ENCODE results near the gene TMEM238.

TMEM238 gene

GRCh38 chr19:55391702-55392615, 7.9 kb upstream of the TMEM238 start:
- Histone ChIP-seq H3K27me3 (no peaks in the 10 kb centered on the region), H3K4me1 (peaks cover 4% of the 10 kb centered on the region), H3K4me3 (ENCODE audit: low read depth, low read length) (no peak overlapping the region), H3K9me3 (no peaks in the 10 kb centered on the region), H3K36me3 (peaks cover 47% of the 10 kb centered on the region)
- no peak for DNase-seq
- TF ChIP-seq, protein P1, sequence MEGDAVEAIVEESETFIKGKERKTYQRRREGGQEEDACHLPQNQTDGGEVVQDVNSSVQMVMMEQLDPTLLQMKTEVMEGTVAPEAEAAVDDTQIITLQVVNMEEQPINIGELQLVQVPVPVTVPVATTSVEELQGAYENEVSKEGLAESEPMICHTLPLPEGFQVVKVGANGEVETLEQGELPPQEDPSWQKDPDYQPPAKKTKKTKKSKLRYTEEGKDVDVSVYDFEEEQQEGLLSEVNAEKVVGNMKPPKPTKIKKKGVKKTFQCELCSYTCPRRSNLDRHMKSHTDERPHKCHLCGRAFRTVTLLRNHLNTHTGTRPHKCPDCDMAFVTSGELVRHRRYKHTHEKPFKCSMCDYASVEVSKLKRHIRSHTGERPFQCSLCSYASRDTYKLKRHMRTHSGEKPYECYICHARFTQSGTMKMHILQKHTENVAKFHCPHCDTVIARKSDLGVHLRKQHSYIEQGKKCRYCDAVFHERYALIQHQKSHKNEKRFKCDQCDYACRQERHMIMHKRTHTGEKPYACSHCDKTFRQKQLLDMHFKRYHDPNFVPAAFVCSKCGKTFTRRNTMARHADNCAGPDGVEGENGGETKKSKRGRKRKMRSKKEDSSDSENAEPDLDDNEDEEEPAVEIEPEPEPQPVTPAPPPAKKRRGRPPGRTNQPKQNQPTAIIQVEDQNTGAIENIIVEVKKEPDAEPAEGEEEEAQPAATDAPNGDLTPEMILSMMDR (IDR thresholded peaks at IDR 0.05; ENCODE audit: low read depth, low read length) = no peak

- H3K4me1 ChIP-seq = peaks cover 4% of the 10 kb centered on the region
- H3K36me3 ChIP-seq = peaks cover 54% of the 10 kb centered on the region
- DNase-seq = no peak
- no peaks in the 10 kb centered on the region for H3K9me3 ChIP-seq
- H3K27me3 ChIP-seq = no peaks in the 10 kb centered on the region
- H3K4me3 ChIP-seq (ENCODE audit: low read depth, low read length) = no peak overlapping the region
- TF ChIP-seq, protein P1 (IDR thresholded peaks at IDR 0.05; ENCODE audit: low read depth, low read length) = no peak
Observed at GRCh38 chr19:55391191-55391670, 7.1 kb upstream of the TMEM238 start.

DNA sequence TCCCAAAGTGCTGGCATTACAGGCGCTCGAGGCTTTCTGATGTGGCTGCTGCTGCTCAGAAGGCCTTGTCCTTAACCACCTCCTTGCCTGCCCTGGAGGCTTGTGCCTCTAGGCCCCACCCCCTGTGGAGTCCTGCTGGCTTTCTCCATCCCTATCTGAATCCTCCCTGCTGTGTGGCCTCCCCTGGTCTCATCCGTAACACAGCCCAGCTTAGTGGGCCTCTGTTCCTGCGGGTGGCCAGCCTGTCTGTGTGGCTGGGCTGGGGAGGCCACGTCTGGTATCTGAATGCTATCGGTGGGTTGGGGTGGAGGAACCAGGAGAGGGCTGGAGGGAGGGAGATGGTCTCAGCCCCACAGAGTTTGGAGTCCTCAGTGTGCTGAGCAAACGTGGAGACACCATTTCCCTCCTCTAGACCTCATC, 6.4 kb upstream of the TMEM238 start:
- Histone ChIP-seq H3K27me3 (no peaks in the 10 kb centered on the region), H3K4me1 (peaks cover 4% of the 10 kb centered on the region), H3K4me3 (ENCODE audit: low read depth, low read length) (no peak overlapping the region), H3K9me3 (no peaks in the 10 kb centered on the region), H3K36me3 (peaks cover 57% of the 10 kb centered on the region)
- DNase-seq = no peak
- TF ChIP-seq, protein P1 (IDR thresholded peaks at IDR 0.05; ENCODE audit: low read depth, low read length) = no peak

DNA sequence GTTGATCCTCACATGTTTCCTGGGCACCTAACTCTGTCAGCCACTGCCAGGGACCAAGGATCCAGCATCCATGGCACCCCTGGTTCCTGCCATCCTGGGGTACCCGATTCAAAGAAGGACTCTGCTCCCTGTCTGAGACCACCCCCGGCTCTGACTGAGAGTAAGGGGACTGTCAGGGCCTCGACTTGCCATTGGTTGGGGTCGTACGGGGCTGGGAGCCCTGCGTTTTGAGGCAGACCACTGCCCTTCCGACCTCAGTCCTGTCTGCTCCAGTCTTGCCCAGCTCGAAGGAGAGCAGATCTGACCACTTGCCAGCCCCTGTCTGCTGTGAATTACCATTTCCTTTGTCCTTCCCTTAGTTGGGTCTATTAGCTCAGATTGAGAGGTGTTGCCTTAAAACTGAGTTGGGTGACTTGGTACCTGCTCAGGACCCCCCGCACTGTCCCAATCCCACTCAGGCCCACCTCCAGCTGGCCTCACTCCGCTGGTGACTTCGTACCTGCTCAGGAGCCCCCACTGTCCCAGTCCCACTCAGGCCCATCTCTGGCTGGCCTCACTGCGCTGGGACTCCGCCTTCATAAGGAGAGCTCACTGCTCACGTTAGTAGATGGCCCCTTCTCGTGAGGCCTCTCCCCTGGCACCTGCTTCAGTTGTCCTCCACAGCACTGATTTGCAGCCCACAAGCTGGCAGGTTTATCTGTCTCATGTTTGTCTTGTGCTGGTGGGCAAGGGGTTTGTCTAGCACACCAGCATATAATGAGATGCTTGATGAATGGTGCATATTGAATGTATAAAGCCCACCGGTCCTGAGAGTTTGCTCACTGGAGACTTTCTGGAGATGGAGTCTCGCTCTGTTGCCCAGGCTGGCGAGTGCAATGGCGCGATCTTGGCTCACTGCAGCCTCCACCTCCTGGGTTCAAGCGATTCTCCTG, 5.6 kb upstream of the TMEM238 start:
- Histone ChIP-seq H3K27me3 (no peaks in the 10 kb centered on the region), H3K4me3 (ENCODE audit: low read depth, low read length) (no peak overlapping the region), H3K36me3 (peaks cover 57% of the 10 kb centered on the region), H3K9me3 (no peaks in the 10 kb centered on the region), H3K4me1 (peaks cover 6% of the 10 kb centered on the region)
- TF ChIP-seq, protein P1 (IDR thresholded peaks at IDR 0.05; ENCODE audit: low read depth, low read length) = no peak
- no peak for DNase-seq

GRCh38 chr19:55387736-55388497, 3.8 kb upstream of the TMEM238 start:
- Histone ChIP-seq H3K4me3 (ENCODE audit: low read depth, low read length) (peak overlapping the region; percentile 86), H3K27me3 (no peaks in the 10 kb centered on the region), H3K4me1 (peaks cover 7% of the 10 kb centered on the region), H3K9me3 (no peaks in the 10 kb centered on the region), H3K36me3 (peaks cover 57% of the 10 kb centered on the region)
- no peak for DNase-seq
- TF ChIP-seq, protein P1 (IDR thresholded peaks at IDR 0.05; ENCODE audit: low read depth, low read length) = no peak

Data from BE2C (cell line).